GM21723 (cell line): Measurements from ENCODE around the gene LGALS7B.
"Not testable (repeated sequence)": the region's sequence is repeated elsewhere in the genome, so short reads cannot be mapped to it uniquely, and the experiment has no call there.

Experiments used
- ATAC-seq: cut with Tn5 transposase; IDR thresholded peaks from one replicate; pipeline ENCODE4 v1.9.1; 2021; ENCODE audit warnings: mild to moderate bottlenecking, moderate library complexity; ENCODE audit not compliant: unreplicated experiment

The LGALS7B gene

DNA sequence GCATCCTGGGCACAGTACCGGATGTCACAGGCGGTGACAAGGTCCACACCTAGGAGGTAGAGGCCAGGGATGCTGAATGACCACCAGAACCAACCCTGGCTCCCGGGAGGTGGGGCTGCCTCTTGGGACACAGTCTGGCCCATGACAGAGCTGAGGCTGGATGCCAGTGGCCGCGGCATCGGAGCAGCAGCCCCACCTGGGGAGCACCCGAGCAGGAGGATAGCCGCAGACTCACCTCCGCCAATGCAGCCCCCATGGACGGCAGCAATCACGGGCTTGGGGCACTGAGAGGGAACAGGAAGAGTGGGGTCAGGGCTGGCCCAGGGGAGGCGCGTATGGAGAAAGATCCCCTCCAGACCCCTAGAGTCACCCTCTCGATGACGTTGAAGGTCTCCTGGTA, 28.1 kb downstream of the LGALS7B start:
- ATAC-seq, result no peak

DNA sequence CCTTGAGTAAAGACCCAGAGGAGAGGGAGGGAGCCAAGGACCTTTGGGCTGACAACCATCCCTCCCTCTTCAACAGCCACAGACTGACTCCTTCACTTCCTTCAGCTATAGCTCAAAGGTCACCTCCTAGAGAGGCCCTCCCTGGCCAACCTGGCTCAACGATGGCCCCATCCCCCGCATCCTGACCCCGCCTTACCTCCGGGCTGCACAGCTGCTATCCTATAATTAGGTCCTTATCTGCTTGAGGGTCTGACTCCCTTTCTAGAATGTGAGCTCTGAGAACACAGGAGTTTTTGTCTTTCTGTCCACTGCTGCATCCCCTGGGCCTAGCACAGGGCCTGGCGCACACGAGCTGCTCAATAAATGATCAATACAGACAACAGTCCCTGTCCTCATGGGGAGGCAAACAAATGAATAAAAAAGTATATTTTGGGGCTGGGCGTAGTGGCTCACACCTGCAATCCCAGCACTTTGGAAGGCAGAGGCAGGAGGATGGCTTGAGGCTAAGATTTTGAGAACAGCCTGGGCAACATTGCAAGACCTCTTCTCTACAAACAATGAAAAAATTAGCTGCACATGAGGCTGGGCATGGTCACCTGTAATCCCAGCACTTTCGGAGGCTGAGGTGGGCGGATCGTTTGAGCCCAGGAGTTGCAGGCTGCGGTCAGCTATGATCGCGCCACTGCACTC, 30.4 kb downstream of the LGALS7B start:
- no peak for ATAC-seq

DNA sequence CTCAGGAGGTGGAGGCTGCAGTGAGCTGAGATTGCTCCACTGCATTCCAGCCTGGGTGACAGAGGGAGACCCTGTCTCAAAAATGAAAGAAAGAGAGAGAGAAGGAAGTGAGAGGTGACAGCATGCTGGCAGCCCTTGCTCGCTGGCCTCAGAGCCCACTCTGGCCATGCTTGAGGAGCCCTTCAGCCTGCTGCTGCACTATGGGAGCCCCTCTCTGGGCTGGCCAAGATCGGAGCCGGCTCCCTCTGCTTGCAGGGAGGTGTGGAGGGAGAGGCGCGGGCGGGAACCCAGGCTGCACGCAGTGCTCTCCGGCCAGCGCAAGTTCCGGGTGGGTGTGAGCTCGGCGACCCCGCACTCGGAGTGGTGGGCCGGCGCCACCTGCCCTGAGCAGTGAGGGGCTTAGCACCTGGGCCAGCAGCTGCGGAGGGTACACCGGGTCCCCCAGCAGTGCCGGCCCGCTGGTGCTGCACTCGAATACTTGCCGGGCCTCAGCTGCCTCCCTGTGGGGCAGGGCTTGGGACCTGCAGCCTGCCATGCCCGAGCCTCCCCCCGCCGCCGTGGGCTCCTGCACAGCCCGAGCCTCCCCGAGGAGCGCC, 32.3 kb downstream of the LGALS7B start:
- not testable (repeated sequence) for ATAC-seq

DNA sequence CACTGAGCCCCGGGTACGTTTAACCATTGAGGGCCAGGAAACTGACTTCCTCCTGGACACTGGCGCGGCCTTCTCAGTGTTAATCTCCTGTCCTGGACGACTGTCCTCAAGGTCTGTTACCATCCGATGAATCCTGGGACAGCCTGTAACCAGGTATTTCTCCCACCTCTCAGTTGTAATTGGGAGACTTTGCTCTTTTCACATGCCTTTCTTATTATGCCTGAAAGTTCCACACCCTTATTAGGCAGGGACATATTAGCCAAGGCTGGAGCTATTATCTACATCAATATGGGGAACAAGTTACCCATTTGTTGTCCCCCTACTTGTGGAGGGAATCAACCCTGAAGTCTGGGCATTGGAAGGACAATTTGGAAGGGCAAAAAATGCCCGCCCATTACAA, 36.9 kb downstream of the LGALS7B start:
- ATAC-seq, result not testable (repeated sequence)

DNA sequence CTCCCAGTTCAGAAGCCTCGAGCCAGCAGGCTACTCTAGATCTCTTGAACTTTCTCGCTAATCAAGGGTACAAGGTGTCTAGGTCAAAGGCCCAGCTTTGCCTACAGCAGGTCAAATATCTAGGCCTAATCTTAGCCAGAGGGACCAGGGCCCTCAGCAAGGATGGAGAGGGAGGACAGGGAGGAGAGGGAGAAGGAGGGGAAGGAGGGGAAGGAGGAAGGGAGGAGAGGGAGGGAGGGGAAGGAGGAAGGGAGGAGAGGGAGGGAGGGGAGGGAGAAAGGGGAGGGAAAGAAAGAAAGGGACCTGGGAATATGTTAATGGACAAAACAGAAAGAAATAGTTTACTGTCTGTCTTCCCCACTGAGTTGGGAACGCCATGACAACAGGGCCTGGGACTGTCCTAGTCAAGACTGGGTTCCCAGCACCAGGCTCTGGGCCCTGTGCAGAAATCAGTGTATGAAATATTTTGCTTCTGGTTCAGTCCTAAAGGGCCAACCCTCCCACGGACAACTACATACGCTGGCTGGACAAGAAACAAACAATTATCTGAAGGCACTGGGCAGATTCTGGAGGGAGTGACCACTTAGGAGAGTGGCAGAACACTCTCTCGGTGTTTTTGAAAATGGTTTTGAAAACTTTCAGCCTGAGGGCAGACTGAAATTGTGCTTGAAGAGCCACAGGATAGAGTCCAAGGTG, 38.0 kb downstream of the LGALS7B start:
- no peak for ATAC-seq

DNA sequence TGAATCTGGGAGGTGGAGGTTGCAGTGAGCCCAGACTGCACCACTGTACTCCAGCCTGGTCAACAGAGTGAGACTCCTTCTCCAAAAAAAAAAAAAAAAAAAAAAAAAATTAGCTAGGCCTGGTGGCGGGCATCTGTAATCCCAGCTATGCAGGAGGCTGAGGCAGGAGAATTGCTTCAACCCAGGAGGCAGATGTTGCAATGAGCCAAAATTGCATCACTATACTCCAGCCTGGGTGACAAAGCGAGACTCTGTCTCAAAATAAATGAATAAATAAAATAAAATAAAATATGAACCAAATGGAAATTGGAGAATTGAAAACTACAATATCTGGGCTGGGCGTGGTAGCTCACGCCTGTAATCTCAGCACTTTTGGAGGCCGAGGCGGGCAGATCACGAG, 40.2 kb downstream of the LGALS7B start:
- not testable (repeated sequence) for ATAC-seq

DNA sequence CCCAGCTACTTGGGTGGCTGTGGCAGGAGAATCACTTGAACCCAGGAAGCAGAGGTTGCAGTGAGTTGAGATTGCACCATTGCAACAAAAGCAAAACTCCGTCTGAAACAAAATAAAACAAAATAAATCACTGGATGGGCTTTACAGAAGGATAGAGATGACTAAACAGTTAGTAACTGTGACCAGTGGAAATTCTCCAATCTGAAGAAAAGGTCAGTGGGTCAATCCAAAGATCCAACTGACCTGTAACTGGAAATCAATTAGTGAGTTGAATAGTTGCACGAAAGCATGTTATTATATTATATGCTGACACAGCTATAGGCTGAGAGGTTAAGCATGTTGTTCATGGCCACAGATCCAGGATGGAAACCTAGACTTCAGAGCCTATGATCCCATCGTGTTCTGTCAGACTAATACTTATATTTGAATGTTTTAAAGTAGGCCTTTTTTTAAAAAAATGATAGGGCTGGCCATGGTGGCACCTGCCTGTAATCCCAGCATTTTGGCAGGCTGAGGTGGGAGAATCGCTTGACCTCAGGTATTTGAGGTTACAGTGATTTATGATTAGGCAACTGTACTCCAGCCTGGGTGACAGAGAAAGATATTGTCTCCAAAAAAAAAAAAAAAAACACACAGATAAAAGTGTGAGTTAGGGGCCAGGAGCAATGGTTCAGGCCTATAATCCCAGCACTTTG, 41.2 kb downstream of the LGALS7B start:
- ATAC-seq, result no peak

DNA sequence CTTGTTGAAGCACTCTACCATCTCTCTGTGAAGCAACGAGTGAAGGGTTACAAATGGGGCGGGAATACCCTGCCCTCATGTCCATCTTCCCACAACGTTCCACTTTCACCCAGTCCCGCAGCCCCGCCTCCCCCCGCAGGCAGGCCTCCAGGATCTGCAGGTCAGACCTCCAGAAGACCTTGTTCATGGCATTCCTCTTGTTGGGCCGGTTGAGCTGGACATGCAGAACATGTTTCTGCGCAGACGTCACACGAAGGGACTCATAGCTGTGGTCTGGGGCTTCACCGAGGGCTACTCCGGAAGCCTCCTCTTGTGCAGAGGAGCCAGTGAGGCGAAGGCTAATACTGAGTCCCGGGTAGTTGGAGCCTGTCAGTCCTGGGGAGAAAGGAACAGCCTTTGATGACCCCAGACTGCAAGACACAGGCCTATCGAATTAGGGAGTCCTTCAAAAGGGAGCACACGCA, 42.2 kb downstream of the LGALS7B start:
- ATAC-seq, result peak; percentile 57

DNA sequence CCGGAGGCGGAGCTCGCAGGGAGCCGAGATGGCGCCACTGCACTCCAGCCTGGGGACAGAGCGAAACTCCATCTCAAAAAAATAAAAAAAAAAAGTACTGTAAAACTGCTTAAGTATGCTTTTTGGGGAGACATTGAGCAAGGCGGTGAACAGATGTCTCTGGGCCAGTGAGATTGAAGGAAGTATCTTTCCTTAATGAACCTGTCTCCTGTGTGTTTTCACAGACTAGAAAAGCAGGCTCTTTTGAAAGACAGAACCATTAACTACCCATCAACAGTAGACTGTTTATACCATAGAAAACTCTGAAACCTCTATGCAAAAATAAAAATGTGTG, 44.1 kb downstream of the LGALS7B start:
- ATAC-seq, result no peak

DNA sequence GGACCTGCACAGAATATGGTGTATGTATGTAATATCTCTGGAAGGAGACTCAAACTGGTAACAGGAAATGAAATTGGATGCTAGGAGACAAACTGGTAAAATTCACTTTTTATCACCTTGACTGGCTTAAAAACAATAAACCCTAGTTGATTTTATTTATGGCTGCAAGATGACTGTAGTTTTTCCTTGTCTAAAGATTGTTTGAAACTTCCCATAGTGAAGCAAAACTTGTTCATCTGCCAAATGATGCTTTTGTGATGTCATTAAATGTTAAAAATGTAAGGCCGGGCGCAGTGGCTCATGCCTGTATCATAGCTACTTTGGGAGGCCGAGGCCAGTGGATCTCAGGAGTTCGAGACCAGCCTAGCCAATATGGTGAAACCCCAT, 45.1 kb downstream of the LGALS7B start:
- no peak for ATAC-seq

DNA sequence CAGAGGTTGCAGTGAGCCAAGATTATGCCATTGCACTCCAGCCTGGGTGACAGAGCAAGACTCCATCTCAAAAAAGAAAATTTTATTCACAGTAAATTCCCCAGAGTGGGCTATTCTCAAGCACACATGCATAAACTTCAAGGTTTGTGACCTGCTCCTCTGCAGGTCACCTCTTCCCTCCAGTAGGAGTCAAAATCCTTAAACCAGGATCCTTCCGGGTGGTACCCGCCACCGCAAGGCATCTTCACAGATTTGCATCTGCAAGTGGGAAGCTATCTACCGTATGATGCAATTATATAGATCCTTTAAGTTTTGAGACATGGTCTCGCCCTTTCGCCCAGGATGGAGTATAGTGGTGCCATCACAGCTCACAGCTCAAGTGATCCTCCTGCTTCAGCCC, 45.6 kb downstream of the LGALS7B start:
- ATAC-seq, result no peak

DNA sequence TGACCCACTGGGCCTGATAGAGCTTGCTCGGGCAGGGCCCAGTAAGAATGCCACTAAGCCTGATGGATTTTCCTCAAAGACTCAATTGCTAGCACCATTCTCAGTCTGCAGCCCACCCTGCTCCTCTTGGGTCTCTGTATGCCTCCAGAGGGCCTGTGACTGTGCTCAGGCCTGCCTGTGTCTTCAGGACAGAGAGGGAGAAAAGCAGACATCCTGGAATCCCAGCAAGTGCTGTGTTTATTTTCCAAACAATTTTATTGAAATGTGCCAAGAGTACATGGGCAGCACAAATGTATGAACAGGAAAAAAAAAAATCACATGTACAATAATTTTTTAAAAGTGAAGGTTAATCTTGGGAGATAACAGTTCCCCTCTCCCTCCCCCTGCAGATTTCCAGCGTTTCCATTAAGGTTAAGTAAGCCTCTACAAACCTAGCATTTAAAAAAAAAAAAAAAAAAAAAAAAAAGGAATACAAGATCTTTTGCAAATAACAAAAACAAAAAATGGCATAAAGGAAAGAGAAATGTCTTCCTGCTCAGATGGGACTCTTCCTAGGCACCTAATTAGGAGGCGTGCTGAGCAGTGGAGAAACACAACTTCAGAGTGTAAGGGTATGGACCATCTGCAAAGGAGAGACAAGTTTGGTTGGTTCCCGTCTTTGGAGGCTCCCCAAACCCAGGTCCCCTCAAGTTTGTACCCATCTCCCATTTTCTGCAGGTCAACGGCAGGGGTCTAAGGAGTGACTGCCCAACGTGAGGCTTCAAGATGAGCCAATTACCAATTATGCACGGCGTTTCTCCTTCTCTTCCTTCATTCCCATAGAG, 47.4 kb downstream of the LGALS7B start:
- ATAC-seq, result no peak

DNA sequence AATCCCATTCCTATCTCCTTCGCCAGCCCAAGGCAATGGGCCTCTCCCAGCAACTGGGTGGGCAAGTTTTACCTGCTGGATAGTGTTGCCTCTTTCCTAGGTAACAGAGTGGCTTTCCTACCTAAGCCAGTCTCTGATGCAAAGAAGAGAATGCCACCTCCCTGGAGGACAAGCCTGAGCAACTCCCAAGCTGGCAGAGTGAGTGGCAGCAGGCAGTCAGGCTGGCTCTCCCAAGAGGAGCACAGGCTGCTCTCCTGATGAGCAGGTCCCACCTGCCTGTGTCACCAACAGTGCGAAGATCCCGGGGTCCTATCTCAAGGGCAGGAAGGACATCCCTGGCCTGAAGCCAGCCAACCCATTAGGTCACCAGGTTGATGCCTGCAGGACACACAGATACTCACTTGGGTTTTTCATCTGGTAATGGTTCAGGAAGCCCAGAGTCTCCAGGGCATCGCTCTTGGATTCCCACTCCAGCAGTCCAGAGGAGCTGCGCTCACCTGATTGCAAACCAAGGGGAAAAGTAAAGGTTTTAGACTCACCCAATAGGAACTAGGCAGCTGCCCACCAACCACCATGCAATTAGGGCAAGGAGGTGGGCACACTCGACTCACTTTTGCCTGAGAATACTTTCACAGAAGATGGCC, 48.1 kb downstream of the LGALS7B start:
- no peak for ATAC-seq

DNA sequence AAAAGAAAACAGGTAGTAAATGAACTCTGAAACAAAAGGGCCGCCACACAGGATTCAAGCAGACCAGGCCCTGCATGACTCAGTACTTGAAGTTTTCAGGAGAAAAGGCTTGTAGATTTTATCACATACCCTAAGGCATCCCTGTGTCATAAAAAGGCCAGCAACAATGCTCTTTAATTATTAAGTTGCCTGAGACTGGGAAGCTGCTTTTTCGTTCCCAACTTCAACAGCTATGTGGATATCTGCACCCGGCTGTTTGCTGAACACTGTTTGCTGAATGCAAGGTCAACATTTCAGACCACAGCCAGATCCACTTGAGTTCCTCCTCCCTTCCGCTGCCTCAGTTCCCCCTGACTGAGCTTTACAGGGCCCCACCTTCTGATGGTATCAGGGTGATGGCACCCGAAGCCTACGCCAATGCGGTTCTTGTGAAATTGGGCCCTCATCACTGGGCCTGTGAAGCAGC, 48.7 kb downstream of the LGALS7B start:
- no peak for ATAC-seq

DNA sequence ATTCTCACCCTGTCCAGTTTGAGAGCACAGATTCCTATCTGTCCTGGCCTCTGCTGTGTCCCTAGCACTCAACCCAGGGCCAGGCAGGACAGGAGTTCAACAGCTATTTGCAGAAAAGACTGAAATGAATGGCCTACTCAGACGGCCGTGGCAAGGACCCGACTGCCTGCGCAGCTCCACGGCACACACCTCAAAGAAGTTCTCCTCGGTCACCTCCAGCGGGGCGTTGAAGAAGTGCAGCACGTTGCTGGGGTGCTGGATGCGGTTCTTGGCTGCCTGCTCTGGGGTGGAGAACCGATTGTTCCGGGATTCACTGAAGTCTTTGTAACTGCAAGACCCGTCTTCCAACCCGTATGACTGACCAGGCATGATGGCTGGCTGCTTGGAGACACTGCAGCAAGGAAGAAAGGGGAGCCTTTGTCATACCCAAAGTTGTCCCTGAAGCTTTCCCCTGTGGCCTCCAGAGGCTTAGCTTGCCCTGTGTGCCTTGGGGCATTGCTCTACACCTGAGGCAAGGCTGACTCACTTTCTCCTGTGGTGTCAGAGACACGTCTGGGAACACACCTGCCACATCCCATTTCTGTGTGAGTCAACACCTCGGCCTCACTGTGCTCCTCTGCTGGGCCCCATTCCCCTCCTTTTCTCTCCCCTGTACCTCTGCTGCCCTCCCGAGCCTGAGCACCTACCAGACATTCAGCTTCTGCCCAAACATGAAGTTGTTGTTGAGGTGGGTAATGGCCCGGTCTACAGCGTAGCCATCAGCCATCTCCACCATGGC, 49.4 kb downstream of the LGALS7B start:
- ATAC-seq, result no peak

DNA sequence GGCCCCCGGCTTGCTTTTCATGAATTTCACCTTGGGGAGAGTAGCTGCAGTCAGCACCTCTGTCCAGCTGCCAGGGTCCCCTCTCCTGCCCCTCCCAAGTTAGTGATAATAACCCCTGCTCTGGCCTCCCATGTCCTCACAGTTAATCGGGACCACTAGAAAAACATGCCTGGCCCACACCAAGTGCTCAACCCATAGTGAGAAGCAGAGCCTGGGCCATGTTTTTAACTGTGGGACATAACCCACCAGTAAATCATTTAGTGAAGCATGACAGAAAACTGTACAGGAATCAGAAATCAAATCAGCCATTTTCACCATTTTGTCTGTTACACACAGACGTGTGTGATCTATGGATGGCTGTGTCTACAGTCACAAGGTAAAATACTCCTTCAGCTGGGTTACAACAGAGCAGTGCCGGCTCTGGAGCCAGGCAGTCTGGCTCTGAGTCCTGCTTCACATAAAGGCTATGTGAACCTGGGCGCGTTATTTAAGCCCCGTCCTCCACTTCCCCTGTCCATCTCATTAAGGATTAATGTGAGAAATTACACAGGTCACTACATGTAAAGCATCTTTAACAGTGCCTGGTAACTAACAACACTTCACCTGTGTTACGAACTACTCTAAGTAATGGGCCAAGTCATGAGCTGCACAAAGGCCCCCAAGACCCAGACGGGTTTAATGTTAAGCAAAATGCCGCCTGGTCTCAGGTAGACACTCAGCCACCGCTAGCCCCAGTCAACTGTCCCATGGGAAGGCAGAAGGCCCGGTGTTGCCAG, 50.2 kb downstream of the LGALS7B start:
- no peak for ATAC-seq

DNA sequence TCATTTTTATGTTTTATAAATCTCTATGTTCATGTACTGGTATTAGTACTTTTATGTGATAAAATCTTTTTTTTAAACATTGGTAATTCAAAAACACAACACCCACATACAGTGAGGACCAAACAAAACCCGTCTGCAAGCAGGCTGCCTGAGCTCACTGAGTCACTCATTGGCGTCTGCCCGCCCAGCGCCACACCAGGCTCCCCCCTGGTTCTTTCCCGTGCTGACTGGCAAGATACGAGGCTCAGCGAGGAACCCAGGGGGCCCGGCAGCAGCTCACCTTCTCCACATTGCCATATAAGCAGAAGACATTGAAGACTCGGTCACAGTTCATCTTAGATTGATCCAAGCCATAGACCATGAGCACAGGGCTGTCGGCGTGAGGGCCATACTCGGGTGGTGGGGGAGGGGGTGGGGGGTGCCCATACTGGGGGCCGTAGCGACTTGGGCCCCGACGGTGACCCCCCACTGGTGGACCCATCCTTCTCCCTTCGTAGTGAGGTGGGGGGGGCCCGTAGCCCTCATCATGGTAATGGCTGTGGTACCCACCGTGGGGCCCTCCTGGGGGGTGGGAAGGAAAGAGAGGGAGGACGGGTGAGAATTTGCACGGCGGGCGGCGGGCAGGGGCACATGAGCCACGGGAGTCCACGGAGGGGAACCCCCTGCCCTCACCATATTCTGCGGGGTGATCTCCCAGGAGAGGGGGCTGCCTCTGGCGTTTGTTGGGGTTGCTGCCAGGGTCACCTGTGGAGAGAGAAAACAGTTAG, 51.0 kb downstream of the LGALS7B start:
- no peak for ATAC-seq

DNA sequence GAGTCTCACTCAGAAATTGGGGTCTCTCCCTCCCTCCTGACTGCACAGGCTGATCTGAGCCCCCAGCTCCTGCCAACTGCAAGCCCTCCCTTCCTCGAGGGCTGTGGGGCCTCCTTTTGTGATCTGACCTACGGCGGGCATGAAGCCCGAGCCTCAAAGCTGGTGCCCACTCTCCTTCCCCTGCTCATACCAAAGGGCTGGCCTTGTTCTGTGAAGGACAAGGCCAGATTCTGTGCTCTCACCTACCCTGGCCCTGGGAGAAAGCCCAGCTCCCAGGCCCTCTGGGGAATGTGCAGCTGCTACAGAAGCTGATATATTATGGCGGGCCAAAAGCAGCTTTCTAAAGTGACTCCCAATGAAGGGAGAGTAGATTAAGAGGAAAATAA, 51.6 kb downstream of the LGALS7B start:
- no peak for ATAC-seq
